Nephron progenitor cell (in vitro differentiated cells): ENCODE results near the gene SOAT2.

Experiments used
- DNase-seq: peaks from one replicate; pipeline ENCODE4 v3.0.0; 2021
- H3K27ac Mint-ChIP-seq: 2 replicates; pipeline ENCODE4 v1.8.0; 2021; ENCODE audit warnings: mild to moderate bottlenecking, moderate library complexity, mixed read lengths
- H3K27me3 Mint-ChIP-seq: 2 replicates; pipeline ENCODE4 v1.8.0; 2021; ENCODE audit warnings: mild to moderate bottlenecking, low read depth, mixed read lengths; ENCODE audit not compliant: poor library complexity
- H3K36me3 Mint-ChIP-seq: 2 replicates; pipeline ENCODE4 v1.8.0; 2021; ENCODE audit warnings: low read depth, mixed read lengths
- H3K4me1 Mint-ChIP-seq: 2 replicates; pipeline ENCODE4 v1.8.0; 2021; ENCODE audit warnings: mixed read lengths
- H3K4me3 Mint-ChIP-seq: 2 replicates; pipeline ENCODE4 v1.8.0; 2021; ENCODE audit warnings: mild to moderate bottlenecking, moderate library complexity, mixed read lengths
- H3K9me3 Mint-ChIP-seq: 2 replicates; pipeline ENCODE4 v1.8.0; 2021; ENCODE audit warnings: mild to moderate bottlenecking, moderate library complexity, mixed read lengths
- TF ChIP-seq, protein P1 (sequence below): fragments of 200-600 bp; sonication (generic); IDR thresholded peaks from 2 replicates; pipeline ENCODE4 v1.5.0; 2021; ENCODE audit warnings: antibody characterized with exemption

Gene SOAT2

DNA sequence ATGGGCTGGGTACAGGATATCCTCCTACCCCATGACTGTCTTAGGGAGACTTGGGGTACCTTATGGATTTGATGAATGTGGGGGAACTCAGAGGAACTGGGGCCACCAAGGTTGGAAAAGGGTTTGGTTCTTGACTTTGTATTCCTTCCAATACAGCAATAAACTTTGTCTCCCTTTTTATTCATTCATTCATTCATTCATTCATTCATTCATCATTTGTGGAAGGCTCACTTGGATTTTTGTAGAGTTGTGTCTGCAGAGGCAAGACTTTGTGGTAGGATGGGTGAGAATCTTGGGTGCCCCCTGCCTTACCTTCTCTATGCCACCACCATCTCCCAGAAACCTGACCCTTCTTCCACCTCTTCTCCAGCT, 21.1 kb downstream of the SOAT2 start:
- Mint-ChIP-seq H3K27me3 (peaks cover 16% of the 10 kb centered on the region), H3K27ac (no peak overlapping the region), H3K4me3 (no peak overlapping the region), H3K36me3 (no peaks in the 10 kb centered on the region), H3K4me1 (peaks cover 12% of the 10 kb centered on the region), H3K9me3 (peaks cover 10% of the 10 kb centered on the region)
- no peak for DNase-seq
- TF ChIP-seq, protein P1, sequence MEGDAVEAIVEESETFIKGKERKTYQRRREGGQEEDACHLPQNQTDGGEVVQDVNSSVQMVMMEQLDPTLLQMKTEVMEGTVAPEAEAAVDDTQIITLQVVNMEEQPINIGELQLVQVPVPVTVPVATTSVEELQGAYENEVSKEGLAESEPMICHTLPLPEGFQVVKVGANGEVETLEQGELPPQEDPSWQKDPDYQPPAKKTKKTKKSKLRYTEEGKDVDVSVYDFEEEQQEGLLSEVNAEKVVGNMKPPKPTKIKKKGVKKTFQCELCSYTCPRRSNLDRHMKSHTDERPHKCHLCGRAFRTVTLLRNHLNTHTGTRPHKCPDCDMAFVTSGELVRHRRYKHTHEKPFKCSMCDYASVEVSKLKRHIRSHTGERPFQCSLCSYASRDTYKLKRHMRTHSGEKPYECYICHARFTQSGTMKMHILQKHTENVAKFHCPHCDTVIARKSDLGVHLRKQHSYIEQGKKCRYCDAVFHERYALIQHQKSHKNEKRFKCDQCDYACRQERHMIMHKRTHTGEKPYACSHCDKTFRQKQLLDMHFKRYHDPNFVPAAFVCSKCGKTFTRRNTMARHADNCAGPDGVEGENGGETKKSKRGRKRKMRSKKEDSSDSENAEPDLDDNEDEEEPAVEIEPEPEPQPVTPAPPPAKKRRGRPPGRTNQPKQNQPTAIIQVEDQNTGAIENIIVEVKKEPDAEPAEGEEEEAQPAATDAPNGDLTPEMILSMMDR, result no peak

DNA sequence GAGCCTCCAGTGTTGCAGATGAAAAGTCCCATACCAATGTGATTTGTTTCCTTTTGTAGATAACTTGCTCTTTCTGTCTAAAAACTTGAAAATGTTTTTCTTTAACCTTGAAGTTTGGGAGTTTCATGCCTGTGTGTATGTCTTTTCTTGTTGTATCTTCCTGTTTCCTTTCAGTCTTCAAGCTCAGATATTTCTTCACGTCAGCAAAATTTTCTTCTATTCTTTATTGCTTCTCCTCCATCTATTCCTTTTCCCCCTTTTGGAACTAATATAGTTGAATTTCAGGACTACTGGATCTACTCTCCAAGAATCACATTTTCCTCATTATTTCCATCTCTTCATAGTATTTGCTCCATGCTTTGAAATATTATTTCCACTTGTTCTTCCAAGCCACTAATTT, 23.9 kb downstream of the SOAT2 start:
- Mint-ChIP-seq H3K4me1 (peaks cover 8% of the 10 kb centered on the region), H3K27ac (no peak overlapping the region), H3K9me3 (peaks cover 10% of the 10 kb centered on the region), H3K4me3 (no peak overlapping the region), H3K27me3 (peaks cover 29% of the 10 kb centered on the region), H3K36me3 (no peaks in the 10 kb centered on the region)
- TF ChIP-seq, protein P1, result no peak
- DNase-seq, result no peak

DNA sequence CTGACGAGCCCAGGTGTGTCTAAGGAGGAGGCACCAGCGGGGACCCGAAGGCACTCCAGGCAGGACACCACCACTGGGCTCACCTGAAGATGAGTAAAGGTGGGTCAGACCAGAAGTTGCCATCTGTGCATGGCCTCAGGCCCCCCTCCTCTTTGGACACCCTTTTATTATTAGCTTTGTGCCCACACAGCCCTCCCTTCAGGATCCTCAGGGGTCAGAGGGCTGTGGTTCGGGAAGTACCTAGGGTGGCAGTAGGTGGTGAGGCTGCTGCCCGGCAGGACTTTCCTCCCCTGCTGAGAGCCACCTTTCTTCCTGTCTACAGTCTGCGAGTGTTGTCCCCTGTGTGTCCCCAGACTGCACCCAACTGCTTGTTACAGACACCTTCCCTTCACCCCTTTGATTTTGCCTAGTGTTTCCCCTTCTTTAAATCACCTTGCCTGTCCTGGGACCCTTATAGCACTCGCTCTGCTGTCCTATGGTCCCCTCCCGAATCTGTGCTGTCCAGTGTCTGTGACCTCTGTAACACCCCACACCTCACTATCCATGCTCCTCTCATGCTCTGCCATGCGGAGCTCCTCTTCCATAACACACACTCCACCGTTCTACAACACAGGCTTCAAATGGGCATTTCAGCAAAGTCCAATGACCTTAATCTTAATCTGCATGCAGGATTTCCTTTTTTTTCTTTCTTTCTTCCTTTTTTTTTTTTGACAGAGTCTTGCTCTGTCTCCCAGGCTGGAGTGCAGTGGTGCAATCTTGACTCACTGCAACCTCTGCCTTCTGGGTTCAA, 25.7 kb downstream of the SOAT2 start:
- H3K9me3 Mint-ChIP-seq, result peaks cover 4% of the 10 kb centered on the region
- H3K27ac Mint-ChIP-seq, result no peak overlapping the region
- TF ChIP-seq, protein P1, result no peak
- no peak for DNase-seq
- no peak overlapping the region for H3K4me3 Mint-ChIP-seq
- peaks cover 30% of the 10 kb centered on the region for H3K27me3 Mint-ChIP-seq
- no peaks in the 10 kb centered on the region for H3K36me3 Mint-ChIP-seq
- peaks cover 4% of the 10 kb centered on the region for H3K4me1 Mint-ChIP-seq

DNA sequence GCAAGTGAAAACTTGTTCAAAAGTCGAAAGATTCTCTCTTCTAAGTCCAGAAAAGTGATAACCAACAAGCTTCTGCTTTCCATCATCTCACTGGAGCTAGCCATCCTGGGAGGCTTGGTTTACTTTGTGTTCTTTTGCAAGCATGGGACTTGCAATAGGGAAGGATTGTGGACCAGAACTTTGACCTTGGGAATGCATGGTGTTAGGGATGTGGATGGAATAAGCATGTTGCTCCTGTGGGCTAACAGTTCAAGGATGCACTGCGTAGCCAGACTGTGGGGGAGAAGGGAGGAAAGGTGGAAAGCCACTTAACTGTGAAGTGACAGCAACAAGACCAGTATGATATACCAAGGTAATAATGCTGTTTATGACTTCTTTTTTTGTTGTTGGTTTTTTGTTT, 28.6 kb downstream of the SOAT2 start:
- peaks cover 10% of the 10 kb centered on the region for H3K9me3 Mint-ChIP-seq
- H3K36me3 Mint-ChIP-seq, result no peaks in the 10 kb centered on the region

DNA sequence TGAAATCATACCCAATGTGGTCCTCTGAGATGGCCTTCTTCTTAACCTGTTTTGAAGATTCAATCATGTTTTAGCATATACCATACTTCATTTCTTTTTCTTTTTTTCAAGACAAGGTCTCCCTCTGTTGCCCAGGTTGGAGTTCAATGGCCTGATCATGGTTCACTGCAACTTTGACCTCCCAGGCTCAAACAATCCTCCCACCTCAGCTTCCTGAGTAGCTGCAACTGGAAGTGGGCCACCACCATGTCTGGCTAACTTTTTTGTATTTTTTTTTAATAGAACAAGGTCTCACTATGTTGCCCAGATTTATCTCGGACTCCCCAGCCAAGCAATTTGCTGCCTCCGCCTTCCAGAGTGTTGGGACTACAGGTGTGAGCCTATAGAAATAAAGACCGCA, 30.4 kb downstream of the SOAT2 start:
- peaks cover 26% of the 10 kb centered on the region for H3K9me3 Mint-ChIP-seq
- DNase-seq, result no peak
- TF ChIP-seq, protein P1, result no peak
- no peak overlapping the region for H3K4me3 Mint-ChIP-seq
- peaks cover 26% of the 10 kb centered on the region for H3K27me3 Mint-ChIP-seq
- H3K36me3 Mint-ChIP-seq, result no peaks in the 10 kb centered on the region
- H3K4me1 Mint-ChIP-seq, result peaks cover 4% of the 10 kb centered on the region
- no peak overlapping the region for H3K27ac Mint-ChIP-seq

More for the DNA sequence above, 28.6 kb downstream of the SOAT2 start:
- H3K27me3 Mint-ChIP-seq, result peaks cover 29% of the 10 kb centered on the region
- H3K4me3 Mint-ChIP-seq, result no peak overlapping the region
- H3K4me1 Mint-ChIP-seq, result peaks cover 4% of the 10 kb centered on the region
- no peak for DNase-seq
- no peak overlapping the region for H3K27ac Mint-ChIP-seq
- TF ChIP-seq, protein P1, result no peak

DNA sequence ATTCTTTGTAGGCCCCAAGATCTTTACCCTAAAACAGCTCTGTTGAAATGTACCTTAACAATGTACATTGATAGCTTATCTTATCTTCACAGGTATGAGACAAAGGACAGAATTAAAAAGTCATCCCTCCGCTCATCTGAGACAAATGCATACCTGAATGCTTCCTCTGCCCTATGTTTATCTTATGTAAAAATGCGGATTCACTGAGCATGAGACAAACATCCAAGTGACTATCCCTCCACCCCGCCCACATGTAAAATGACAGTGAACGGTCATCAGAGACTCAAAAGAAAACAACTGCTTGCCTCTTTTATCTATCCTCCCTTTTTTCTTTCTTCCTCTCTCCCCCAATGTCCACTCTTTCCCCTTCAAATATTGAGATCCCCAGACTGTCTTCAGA, 40.1 kb downstream of the SOAT2 start:
- peaks cover 8% of the 10 kb centered on the region for H3K27me3 Mint-ChIP-seq
- DNase-seq, result no peak
- H3K4me3 Mint-ChIP-seq, result no peak overlapping the region
- H3K9me3 Mint-ChIP-seq, result peaks cover 20% of the 10 kb centered on the region
- no peaks in the 10 kb centered on the region for H3K36me3 Mint-ChIP-seq
- no peak overlapping the region for H3K27ac Mint-ChIP-seq
- no peaks in the 10 kb centered on the region for H3K4me1 Mint-ChIP-seq
- TF ChIP-seq, protein P1, result no peak
